PC-3 (cell line): ENCODE measurements around the gene NBDY. TPM values are rescaled to one million over a fixed set of nuclear protein-coding genes. Genes with fewer than 3 reads are reported as not detected.

Experiments
- ATAC-seq: fragments of 200-7000 bp; cut with Tn5 transposase; 2 replicates; pipeline ENCODE4 v1.9.1; 2020; ENCODE audit warnings: mild to moderate bottlenecking, moderate library complexity
- BruUV-seq: library from RNA; stranded (reverse); fragments of 400-500 nt; replicated peaks from 2 replicates; lab custom pipeline; 2021; lab: Mats Ljungman, UMichigan
- CTCF ChIA-PET: fragments of 300-600 bp; sonication (Branson Sonifier 250); formaldehyde crosslinking; loops from one replicate; lab custom pipeline; 2022; ENCODE audit warnings: antibody characterized with exemption; lab: Charles Lee
- POLR2A ChIA-PET: fragments of 300-600 bp; sonication (Branson Sonifier 250); formaldehyde crosslinking; loops from one replicate; lab custom pipeline; 2022; ENCODE audit warnings: antibody characterized with exemption; ENCODE audit not compliant: unreplicated experiment; lab: Charles Lee
- DNase-seq: peaks from one replicate; pipeline ENCODE4 v3.0.0-alpha.2; 2015
- H2AFZ ChIP-seq: fragments of 300-600 bp; sonication (generic); 2 replicates; pipeline ENCODE4 v1.6.0; 2016; ENCODE audit warnings: antibody characterized with exemption, low read length
- H3F3A ChIP-seq: fragments of 300-600 bp; sonication (generic); one replicate; pipeline ENCODE4 v1.6.0; 2017; ENCODE audit warnings: antibody characterized with exemption, low read length, control low read depth, mild to moderate bottlenecking; ENCODE audit not compliant: unreplicated experiment
- H3K27ac ChIP-seq: fragments of 300-600 bp; sonication (generic); 2 replicates; pipeline ENCODE4 v1.5.1; 2016; ENCODE audit warnings: mild to moderate bottlenecking, low read length
- H3K27me3 ChIP-seq: fragments of 300-600 bp; sonication (generic); 2 replicates; pipeline ENCODE4 v1.6.1; 2016; ENCODE audit warnings: low read length, mixed read lengths
- H3K36me3 ChIP-seq: fragments of 300-600 bp; sonication (generic); 2 replicates; pipeline ENCODE4 v1.6.1; 2016; ENCODE audit warnings: low read depth, mixed run types, low read length, mixed read lengths
- H3K4me1 ChIP-seq: fragments of 300-600 bp; sonication (generic); 2 replicates; pipeline ENCODE4 v1.5.1; 2016; ENCODE audit warnings: low read length; ENCODE audit not compliant: insufficient read depth
- H3K4me2 ChIP-seq: fragments of 300-600 bp; sonication (generic); 2 replicates; pipeline ENCODE4 v1.6.0; 2016; ENCODE audit warnings: low read length
- H3K4me3 ChIP-seq: fragments of 300-600 bp; sonication (generic); 2 replicates; pipeline ENCODE4 v1.5.1; 2016; ENCODE audit warnings: mild to moderate bottlenecking, low read length, mixed read lengths
- H3K79me2 ChIP-seq: fragments of 300-600 bp; sonication (generic); 2 replicates; pipeline ENCODE4 v1.6.1; 2017; ENCODE audit warnings: low read length, mixed read lengths
- H3K9ac ChIP-seq: fragments of 300-600 bp; sonication (generic); 2 replicates; pipeline ENCODE4 v1.6.0; 2016; ENCODE audit warnings: mild to moderate bottlenecking, low read length
- H3K9me2 ChIP-seq: fragments of 300-600 bp; sonication (generic); replicated peaks from 2 replicates; pipeline ENCODE4 v1.6.1; 2016; ENCODE audit warnings: mixed run types, low read length, mixed read lengths
- H3K9me3 ChIP-seq: fragments of 300-600 bp; sonication (generic); 2 replicates; pipeline ENCODE4 v1.6.1; 2016; ENCODE audit warnings: low read length, mixed read lengths
- H4K20me1 ChIP-seq: fragments of 300-600 bp; sonication (generic); 2 replicates; pipeline ENCODE4 v1.6.1; 2016; ENCODE audit warnings: low read length, mixed read lengths
- CTCF ChIP-seq: fragments of 300-600 bp; sonication (generic); conservative IDR thresholded peaks from 2 replicates; pipeline ENCODE4 v1.5.1; 2017; ENCODE audit warnings: antibody characterized with exemption, low read depth, mild to moderate bottlenecking, low read length
- EZH2 ChIP-seq: fragments of 300-600 bp; sonication (generic); IDR thresholded peaks from one replicate; pipeline ENCODE4 v1.6.1; 2017; ENCODE audit warnings: antibody characterized with exemption, mild to moderate bottlenecking, low read length; ENCODE audit not compliant: unreplicated experiment
- EZH2phosphoT487 ChIP-seq: fragments of 300-600 bp; sonication (generic); IDR thresholded peaks from 2 replicates; pipeline ENCODE4 v1.6.1; 2018; ENCODE audit warnings: mild to moderate bottlenecking, antibody characterized with exemption, low read length, borderline replicate concordance
- intact Hi-C: fragments of 100-400 bp; cut with micrococcal nuclease; formaldehyde crosslinking; loops from 2 replicates; pipeline ENCODE4 v1.9.0; 2023
- total RNA-seq: library from RNA; depleted of rRNA; stranded (reverse); fragments of >200 nt; gene quantifications from 2 replicates; pipeline ENCODE4 v1.2.3, GENCODE V29; 2014

Gene NBDY
- total RNA-seq, 1 experiment from 2014 or later = 13.6 TPM

- Histone ChIP-seq H3K4me3 (no peak overlapping the region), H2AFZ (no peak overlapping the region), H3K9me2 (no peaks in the 10 kb centered on the region), H3K9me3 (no peaks in the 10 kb centered on the region), H3K4me2 (no peak overlapping the region), H3K79me2 (no peaks in the 10 kb centered on the region), H3K27ac (no peak overlapping the region), H4K20me1 (no peaks in the 10 kb centered on the region), H3K36me3 (no peaks in the 10 kb centered on the region), H3K4me1 (no peaks in the 10 kb centered on the region), H3F3A (no peaks in the 10 kb centered on the region), H3K27me3 (no peaks in the 10 kb centered on the region), H3K9ac (no peak overlapping the region)
- intact Hi-C loops = loop anchor here (10.0 kb wide), 1 partner anchor 652 kb away; no protein-coding TSS in a partner anchor
- ATAC-seq = no peak
- TF ChIP-seq CTCF (no peak), EZH2 (no peak), EZH2phosphoT487 (no peak)
- DNase-seq = no peak
- ChIA-PET CTCF (no interaction called here), POLR2A (no interaction called here)
- no TSS peak for BruUV-seq
Observed at GRCh38 chrX:56802428-56802827, 73.4 kb downstream of the NBDY start.

DNA sequence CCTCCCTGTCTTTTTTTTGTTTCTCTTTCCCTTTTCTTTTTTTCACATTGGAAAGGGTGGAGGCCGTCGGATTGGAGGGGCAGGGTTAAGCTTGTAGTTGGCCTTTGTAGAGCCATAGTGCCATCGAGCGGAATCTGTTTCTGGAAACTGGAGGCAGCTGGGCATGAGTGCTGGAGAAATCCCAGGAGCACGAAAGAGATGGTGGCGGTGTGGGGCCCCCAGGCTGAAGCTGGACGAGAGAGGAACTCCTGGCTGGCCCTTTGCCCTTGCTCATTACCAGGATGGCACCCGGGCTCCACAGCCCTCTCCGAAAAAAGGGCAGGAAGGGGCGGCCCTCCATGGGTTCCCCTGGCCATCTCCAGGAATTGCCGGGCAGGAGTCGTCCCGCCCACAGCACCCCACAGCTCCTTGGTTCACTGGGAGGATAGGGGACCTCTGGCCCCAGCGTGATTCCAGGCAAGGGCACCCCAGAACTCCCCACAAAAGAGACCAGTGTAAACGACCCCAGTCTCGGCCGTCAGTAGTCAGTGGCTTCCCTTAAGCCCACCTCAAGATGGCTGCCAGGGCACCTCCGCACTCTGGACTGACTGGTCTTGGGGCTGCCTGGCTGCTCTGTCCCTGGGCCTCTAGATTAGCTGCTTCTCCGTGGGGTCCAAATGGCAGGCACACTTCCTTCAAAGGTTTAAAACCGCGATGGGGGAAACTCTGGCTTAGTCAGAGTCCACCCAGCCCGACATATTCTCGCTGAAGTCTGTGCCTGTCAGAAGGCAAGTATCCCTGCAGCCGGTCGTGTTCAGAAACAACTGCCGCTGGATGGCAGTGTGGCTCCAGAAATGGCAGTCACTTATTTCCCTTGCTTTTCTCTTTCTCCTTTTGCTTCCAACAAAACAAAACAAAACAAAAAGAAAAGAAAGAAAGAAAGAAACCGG is 74.1 kb downstream of the NBDY start:
- Histone ChIP-seq H3K4me2 (no peak overlapping the region), H3K4me1 (no peaks in the 10 kb centered on the region), H3K27me3 (no peaks in the 10 kb centered on the region), H2AFZ (peak overlapping the region; percentile 76), H3K79me2 (no peaks in the 10 kb centered on the region), H3K4me3 (no peak overlapping the region), H3K9ac (no peak overlapping the region), H3K27ac (no peak overlapping the region), H4K20me1 (no peaks in the 10 kb centered on the region), H3K36me3 (no peaks in the 10 kb centered on the region), H3K9me3 (no peaks in the 10 kb centered on the region), H3F3A (no peaks in the 10 kb centered on the region), H3K9me2 (no peaks in the 10 kb centered on the region)
- no peak for TF ChIP-seq EZH2phosphoT487
- TF ChIP-seq CTCF = peak; percentile 75
- TF ChIP-seq EZH2 = no peak
- CTCF ChIA-PET = no interaction called here
- intact Hi-C loops = loop anchor here (1.0 to 10.0 kb wide), 2 partner anchors 175 to 652 kb away; no protein-coding TSS in a partner anchor
- peak; percentile 73 for DNase-seq
- BruUV-seq = no TSS peak
- peak; percentile 85 for ATAC-seq
- POLR2A ChIA-PET = interaction anchor here (0.5 kb wide), 1 partner anchor 143 kb away, joined by 3 read pairs; no protein-coding TSS in a partner anchor
